ENCODE measurements around the gene CIPC. TPM values are rescaled to one million over a fixed set of nuclear protein-coding genes. Genes with fewer than 3 reads are reported as not detected.

The CIPC gene
- total and polyA plus RNA-seq, 5 donors: 28.1 to 73.1 (median 64.4) TPM

- ATAC-seq: no peak
- H3K9me3 ChIP-seq (ENCODE audit: control insufficient read depth, low read length): no peaks in the 10 kb centered on the region
- no peak overlapping the region for H3K4me3 ChIP-seq (ENCODE audit: low read length)
- DNase-seq: no peak
- WGBS: 85% methylated on average over 3 of the region's 3 CpGs
- peaks cover 15% of the 10 kb centered on the region for H3K4me1 ChIP-seq (ENCODE audit: control insufficient read depth, insufficient read depth, low read length)
- H3K27ac ChIP-seq (ENCODE audit: low read length): no peak overlapping the region
- intact Hi-C loops (cut with DNase I): loop anchor here in 1 of 4 donors (5.0 kb wide), 1 partner anchor 195 kb away; no protein-coding TSS in a partner anchor
- no peaks in the 10 kb centered on the region for H3K27me3 ChIP-seq (ENCODE audit: control insufficient read depth, insufficient read depth)
Observed at GRCh38 chr14:77071938-77072388, 26.1 kb upstream of the CIPC start.

- ATAC-seq (no peak), DNase-seq (peak in 1 of 3 donors; percentile 49)
- intact Hi-C loops (cut with DNase I): loop anchor here in 1 of 4 donors (5.0 kb wide), 1 partner anchor 198 kb away; no protein-coding TSS in a partner anchor
- Histone ChIP-seq H3K9me3 (ENCODE audit: control insufficient read depth, low read length) (no peaks in the 10 kb centered on the region), H3K4me3 (ENCODE audit: low read length) (peak overlapping the region; percentile 34), H3K4me1 (ENCODE audit: control insufficient read depth, insufficient read depth, low read length) (peaks cover 11% of the 10 kb centered on the region), H3K27me3 (ENCODE audit: control insufficient read depth, insufficient read depth) (no peaks in the 10 kb centered on the region), H3K27ac (ENCODE audit: low read length) (peak overlapping the region; percentile 89)
Observed at GRCh38 chr14:77074969-77075368, 23.1 kb upstream of the CIPC start.

GRCh38 chr14:77076113-77076631 lies 21.9 kb upstream of the CIPC start:
- intact Hi-C loops (cut with DNase I): no loop called here
- 21% methylated on average over 10 of the region's 10 CpGs for WGBS

DNA sequence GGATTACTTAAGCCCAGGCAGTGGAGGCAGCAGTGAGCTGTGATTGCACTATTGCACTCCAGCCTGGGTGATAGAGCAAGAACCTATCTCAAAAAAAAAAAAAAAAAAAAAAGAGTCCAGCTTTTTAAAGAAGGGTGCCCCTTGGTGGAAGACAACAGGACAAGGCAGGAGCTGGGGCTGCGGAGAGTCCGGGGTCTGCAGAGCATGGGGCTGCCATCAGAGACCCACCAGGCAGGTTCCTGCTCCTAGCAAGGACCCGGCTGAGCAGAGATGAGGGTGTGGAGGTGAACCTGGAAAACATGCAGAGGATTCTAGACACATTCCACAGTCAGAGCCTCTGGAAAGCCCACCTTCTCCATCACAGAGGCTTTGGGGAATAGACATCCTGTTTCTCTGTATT lies 21.0 kb upstream of the CIPC start:
- peaks cover 6% of the 10 kb centered on the region for H3K4me1 ChIP-seq (ENCODE audit: control insufficient read depth, insufficient read depth, low read length)
- DNase-seq (no peak), ATAC-seq (peak; percentile 15 to 27)
- H3K27me3 ChIP-seq (ENCODE audit: control insufficient read depth, insufficient read depth): no peaks in the 10 kb centered on the region
- WGBS: 81% methylated on average over 3 of the region's 3 CpGs
- peak overlapping the region; percentile 94 for H3K27ac ChIP-seq (ENCODE audit: low read length)
- no peak overlapping the region for H3K4me3 ChIP-seq (ENCODE audit: low read length)
- no peaks in the 10 kb centered on the region for H3K9me3 ChIP-seq (ENCODE audit: control insufficient read depth, low read length)
- intact Hi-C loops (cut with DNase I): no loop called here

More at GRCh38 chr14:77076113-77076631, 21.9 kb upstream of the CIPC start:
- H3K27ac ChIP-seq (ENCODE audit: low read length): peak overlapping the region; percentile 94
- H3K9me3 ChIP-seq (ENCODE audit: control insufficient read depth, low read length): no peaks in the 10 kb centered on the region
- DNase-seq (peak; percentile 82 to 92 (median 90)), ATAC-seq (peak; percentile 94 to 96)
- peaks cover 6% of the 10 kb centered on the region for H3K4me1 ChIP-seq (ENCODE audit: control insufficient read depth, insufficient read depth, low read length)
- peak overlapping the region; percentile 34 for H3K4me3 ChIP-seq (ENCODE audit: low read length)
- H3K27me3 ChIP-seq (ENCODE audit: control insufficient read depth, insufficient read depth): no peaks in the 10 kb centered on the region

- DNase-seq (no peak), ATAC-seq (no peak)
- Histone ChIP-seq H3K4me3 (ENCODE audit: low read length) (no peak overlapping the region), H3K27ac (ENCODE audit: low read length) (no peak overlapping the region), H3K4me1 (ENCODE audit: control insufficient read depth, insufficient read depth, low read length) (no peaks in the 10 kb centered on the region), H3K27me3 (ENCODE audit: control insufficient read depth, insufficient read depth) (no peaks in the 10 kb centered on the region), H3K9me3 (ENCODE audit: control insufficient read depth, low read length) (no peaks in the 10 kb centered on the region)
- intact Hi-C loops (cut with DNase I): no loop called here
- WGBS: 85% methylated on average over 3 of the region's 3 CpGs
Observed at GRCh38 chr14:77082356-77082755, 15.7 kb upstream of the CIPC start.

- intact Hi-C loops (cut with DNase I): no loop called here
- ATAC-seq (no peak), DNase-seq (no peak)
- H3K9me3 ChIP-seq (ENCODE audit: control insufficient read depth, low read length): no peaks in the 10 kb centered on the region
- H3K27me3 ChIP-seq (ENCODE audit: control insufficient read depth, insufficient read depth): no peaks in the 10 kb centered on the region
- no peak overlapping the region for H3K4me3 ChIP-seq (ENCODE audit: low read length)
- WGBS: 47% methylated on average over 3 of the region's 3 CpGs
- H3K4me1 ChIP-seq (ENCODE audit: control insufficient read depth, insufficient read depth, low read length): no peaks in the 10 kb centered on the region
- no peak overlapping the region for H3K27ac ChIP-seq (ENCODE audit: low read length)
Observed at GRCh38 chr14:77083082-77083481, 15.0 kb upstream of the CIPC start.

- Histone ChIP-seq H3K27me3 (ENCODE audit: control insufficient read depth, insufficient read depth) (no peaks in the 10 kb centered on the region), H3K9me3 (ENCODE audit: control insufficient read depth, low read length) (no peaks in the 10 kb centered on the region), H3K4me1 (ENCODE audit: control insufficient read depth, insufficient read depth, low read length) (no peaks in the 10 kb centered on the region), H3K4me3 (ENCODE audit: low read length) (no peak overlapping the region), H3K27ac (ENCODE audit: low read length) (peak overlapping the region; percentile 2)
- DNase-seq (no peak), ATAC-seq (peak; percentile 22 to 26)
- intact Hi-C loops (cut with DNase I): no loop called here
- 60% methylated on average over 5 of the region's 5 CpGs for WGBS
Observed at GRCh38 chr14:77084985-77085384, 13.1 kb upstream of the CIPC start.

DNA sequence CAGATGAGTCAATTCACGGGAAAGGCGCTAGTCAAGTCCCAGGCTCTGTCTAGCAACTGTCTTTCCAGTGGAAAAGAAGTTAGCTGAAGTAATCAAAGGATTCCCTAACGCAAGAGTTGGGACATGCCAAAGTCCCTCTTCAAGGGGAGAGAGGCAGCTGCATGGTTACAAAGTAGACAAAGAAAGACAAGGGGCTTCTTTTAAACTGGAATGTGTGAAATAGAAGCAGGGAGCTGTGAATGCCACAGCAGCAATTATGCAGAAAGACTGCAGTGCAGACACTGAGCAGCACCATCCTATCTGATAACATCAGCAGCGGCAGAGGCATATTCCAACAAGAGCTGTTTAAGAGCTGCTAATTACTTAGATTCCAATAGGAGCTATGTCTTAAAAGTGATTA lies 12.5 kb upstream of the CIPC start:
- no peak overlapping the region for H3K4me3 ChIP-seq (ENCODE audit: low read length)
- H3K9me3 ChIP-seq (ENCODE audit: control insufficient read depth, low read length): no peaks in the 10 kb centered on the region
- H3K27ac ChIP-seq (ENCODE audit: low read length): peak overlapping the region; percentile 2
- ATAC-seq (no peak), DNase-seq (no peak)
- intact Hi-C loops (cut with DNase I): no loop called here
- WGBS: 68% methylated on average over 4 of the region's 4 CpGs
- no peaks in the 10 kb centered on the region for H3K4me1 ChIP-seq (ENCODE audit: control insufficient read depth, insufficient read depth, low read length)
- H3K27me3 ChIP-seq (ENCODE audit: control insufficient read depth, insufficient read depth): no peaks in the 10 kb centered on the region

DNA sequence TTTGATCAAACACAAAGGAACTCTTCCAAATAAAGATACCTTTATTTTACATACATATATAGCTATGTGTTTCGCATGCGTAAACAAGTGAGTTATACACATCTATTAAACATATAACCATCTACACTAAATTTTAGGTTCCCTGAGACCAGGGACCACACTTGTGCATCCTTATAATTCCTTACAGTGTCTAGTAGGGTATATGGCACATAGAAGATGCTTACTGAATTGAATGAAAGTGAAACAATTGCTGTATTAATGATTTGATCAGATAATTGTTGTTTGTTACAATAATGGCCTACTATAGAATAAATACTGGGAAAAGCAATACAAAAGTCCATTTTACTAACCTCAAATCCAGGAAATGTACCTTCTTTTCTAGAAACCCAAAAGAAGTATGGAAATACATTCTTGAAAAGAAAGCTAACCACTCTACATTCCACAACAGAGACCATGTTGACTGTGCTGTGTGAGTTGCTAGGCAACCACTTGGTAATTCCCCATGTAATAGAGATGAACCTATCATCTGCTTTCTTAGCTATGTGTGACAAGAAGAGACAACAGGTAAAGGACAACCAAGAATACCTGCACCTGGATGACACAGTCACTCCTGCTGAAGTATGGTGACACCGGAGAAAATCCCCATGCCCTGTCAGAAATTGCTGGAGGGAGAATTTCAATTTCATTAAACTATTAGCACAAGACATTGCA lies 11.9 kb upstream of the CIPC start:
- ATAC-seq (peak in 1 of 2 donors; percentile 30), DNase-seq (no peak)
- 95% methylated on average over 3 of the region's 3 CpGs for WGBS
- Histone ChIP-seq H3K27ac (ENCODE audit: low read length) (no peak overlapping the region), H3K4me1 (ENCODE audit: control insufficient read depth, insufficient read depth, low read length) (no peaks in the 10 kb centered on the region), H3K4me3 (ENCODE audit: low read length) (no peak overlapping the region), H3K9me3 (ENCODE audit: control insufficient read depth, low read length) (no peaks in the 10 kb centered on the region), H3K27me3 (ENCODE audit: control insufficient read depth, insufficient read depth) (no peaks in the 10 kb centered on the region)
- intact Hi-C loops (cut with DNase I): no loop called here

DNA sequence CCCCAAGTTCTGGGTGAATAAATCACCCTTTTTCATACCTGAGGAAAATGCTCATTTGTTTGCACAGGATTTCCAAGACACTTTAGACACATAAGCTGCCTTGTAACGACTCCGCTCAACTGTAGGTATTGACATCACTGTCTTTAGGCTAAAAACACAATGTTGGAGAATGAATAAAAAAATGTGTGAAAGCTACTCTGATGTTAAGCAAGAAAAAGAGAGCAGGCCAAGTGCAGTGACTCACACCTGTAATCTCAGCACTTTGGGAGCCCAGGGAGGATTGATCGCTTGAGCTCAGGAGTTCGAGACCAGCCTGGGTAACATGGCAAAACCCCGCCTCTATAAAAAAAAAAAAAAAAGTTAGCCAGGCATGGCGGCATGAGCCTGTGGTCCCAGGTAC lies 11.1 kb upstream of the CIPC start:
- intact Hi-C loops (cut with DNase I): no loop called here
- H3K4me3 ChIP-seq (ENCODE audit: low read length): no peak overlapping the region
- H3K27ac ChIP-seq (ENCODE audit: low read length): no peak overlapping the region
- ATAC-seq (no peak), DNase-seq (no peak)
- H3K27me3 ChIP-seq (ENCODE audit: control insufficient read depth, insufficient read depth): no peaks in the 10 kb centered on the region
- peaks cover 2% of the 10 kb centered on the region for H3K9me3 ChIP-seq (ENCODE audit: control insufficient read depth, low read length)
- WGBS: 95% methylated on average over 6 of the region's 6 CpGs
- H3K4me1 ChIP-seq (ENCODE audit: control insufficient read depth, insufficient read depth, low read length): no peaks in the 10 kb centered on the region

- H3K9me3 ChIP-seq (ENCODE audit: control insufficient read depth, low read length): peaks cover 2% of the 10 kb centered on the region
- ATAC-seq: no peak
- H3K4me3 ChIP-seq (ENCODE audit: low read length): no peak overlapping the region
- DNase-seq: no peak
- intact Hi-C loops (cut with DNase I): no loop called here
- H3K27me3 ChIP-seq (ENCODE audit: control insufficient read depth, insufficient read depth): no peaks in the 10 kb centered on the region
- no peak overlapping the region for H3K27ac ChIP-seq (ENCODE audit: low read length)
- WGBS: 66% methylated on average over 3 of the region's 3 CpGs
- H3K4me1 ChIP-seq (ENCODE audit: control insufficient read depth, insufficient read depth, low read length): no peaks in the 10 kb centered on the region
Observed at GRCh38 chr14:77087631-77088030, 10.4 kb upstream of the CIPC start.

Measured in right cardiac atrium (tissue), 5 donors.